GM21825 (cell line): ENCODE data around the gene TTC39A.

Source experiments
- ATAC-seq: cut with Tn5 transposase; IDR thresholded peaks from one replicate; pipeline ENCODE4 v1.9.1; 2021; ENCODE audit warnings: mild to moderate bottlenecking, moderate library complexity; ENCODE audit not compliant: unreplicated experiment

TTC39A gene

DNA sequence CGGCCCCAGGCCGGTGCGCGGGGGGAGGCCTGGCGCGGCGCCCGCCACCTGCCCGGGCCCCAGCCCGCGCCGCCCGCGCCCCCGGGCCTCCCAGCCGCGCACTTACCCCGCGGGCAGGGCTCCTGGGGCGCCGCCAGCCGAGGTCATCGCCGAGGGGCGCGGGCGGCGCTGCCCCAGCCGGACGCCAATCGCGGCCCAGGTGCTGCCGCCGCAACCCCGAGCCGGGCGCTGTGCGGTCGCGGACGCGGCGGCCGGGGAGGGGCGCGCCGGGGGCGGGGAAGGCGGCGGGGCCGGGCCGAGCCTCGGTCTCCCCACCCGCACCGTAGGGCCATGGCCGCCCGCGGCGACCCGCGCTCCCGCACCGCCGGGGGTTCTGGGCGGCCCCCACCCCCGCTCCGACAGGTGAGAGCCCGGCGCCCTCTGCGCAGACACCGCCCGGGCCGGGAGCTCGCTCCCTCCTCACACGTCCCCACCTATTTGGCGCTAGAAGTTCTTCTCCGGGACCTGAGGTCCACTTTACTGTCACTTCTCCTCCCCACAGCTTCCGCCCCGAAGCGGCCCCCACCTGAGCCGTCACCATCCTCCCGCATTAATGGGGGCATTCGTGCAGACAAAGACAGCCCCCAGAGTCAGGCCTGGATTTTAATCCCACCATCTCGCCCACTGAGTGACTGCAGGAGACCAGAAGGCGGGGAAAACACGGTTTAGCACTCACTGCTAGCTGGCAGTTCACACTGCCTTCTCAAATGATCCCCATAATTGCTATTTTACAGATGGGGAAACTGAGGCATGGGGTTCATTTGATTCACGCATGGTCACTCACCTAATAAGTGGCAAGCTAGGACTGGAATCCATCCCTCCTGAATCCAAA, at the start of gene TTC39A:
Gene TTC39A, minus strand, starts transcription at position 232 of the 871 bp plus-strand sequence. Its CDS starts 85 bp downstream, at position 147.
- ATAC-seq = no peak

DNA sequence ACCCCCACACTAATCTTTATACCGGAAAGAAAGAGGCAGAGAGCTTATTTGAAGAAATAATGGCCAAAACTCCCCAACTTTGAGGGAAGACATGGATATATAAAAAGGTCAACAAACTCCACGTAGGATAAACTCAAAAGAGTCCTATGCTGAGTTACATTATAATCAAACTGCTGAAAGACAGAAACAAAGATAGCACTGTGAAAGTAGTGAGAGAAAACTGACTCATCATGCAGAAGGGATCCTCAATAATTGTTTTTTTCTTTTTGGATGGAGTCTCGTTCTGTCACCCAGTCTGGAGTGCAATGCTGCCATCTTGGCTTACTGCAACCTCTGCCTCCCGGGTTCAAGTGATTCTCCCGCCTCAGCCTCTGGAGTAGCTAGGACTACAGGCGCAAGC, 48.5 kb upstream of the TTC39A start:
- ATAC-seq = no peak

DNA sequence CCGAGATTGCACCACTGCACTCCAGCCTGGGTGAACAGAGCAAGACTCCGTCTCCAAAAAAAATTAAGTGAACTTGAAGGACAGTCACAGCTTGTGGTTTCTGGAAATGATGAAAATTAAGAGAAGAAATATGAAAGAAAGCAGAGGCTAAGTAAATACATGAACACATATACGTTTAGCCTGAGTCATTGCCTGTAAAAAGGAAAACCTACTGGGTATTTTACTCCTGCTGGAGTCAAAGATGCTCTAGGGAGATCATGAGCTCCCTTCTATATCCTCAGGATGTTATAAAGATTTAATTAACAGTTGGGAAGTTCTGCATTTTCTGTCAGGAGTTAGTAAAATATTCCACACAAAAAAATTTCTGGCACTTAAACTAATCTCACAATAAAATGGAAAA, 43.5 kb upstream of the TTC39A start:
- no peak for ATAC-seq

DNA sequence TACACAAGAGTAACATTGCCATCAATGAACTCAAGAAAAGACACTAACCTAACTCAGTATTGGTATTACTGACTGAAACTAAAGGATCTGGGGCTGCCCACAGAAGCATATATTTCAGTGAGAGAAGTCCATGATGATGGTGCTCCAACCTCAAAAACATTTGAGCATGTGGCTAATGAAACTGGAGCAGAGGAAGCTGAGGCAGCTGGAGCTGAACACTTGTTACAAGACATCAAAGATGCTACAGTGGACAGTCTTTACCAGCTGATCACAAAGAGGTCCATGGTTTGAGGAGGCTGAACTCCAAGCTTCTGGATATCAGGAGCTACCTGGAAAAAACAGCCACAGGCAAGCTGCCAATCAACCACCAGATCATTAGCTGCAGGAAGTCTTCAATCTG, 42.2 kb upstream of the TTC39A start:
- no peak for ATAC-seq

DNA sequence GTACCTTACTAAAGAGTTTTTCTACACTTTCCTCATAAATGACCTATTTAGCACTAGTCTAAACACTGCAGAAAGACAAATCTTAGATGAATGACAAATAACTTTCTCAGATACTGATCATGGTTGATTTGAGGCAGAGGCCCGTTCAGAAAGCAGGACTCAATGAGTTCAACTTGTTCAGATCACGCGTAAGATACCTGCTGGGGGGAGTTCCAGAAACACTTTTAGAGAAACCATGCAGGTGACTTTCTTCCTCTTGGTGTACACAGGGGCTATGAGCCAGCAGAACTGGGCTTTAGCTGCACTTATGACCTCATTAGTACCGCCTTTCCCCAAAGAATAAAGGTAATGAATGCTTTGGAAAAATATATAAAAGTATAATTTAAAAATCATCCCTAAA, 38.8 kb upstream of the TTC39A start:
- ATAC-seq = no peak

DNA sequence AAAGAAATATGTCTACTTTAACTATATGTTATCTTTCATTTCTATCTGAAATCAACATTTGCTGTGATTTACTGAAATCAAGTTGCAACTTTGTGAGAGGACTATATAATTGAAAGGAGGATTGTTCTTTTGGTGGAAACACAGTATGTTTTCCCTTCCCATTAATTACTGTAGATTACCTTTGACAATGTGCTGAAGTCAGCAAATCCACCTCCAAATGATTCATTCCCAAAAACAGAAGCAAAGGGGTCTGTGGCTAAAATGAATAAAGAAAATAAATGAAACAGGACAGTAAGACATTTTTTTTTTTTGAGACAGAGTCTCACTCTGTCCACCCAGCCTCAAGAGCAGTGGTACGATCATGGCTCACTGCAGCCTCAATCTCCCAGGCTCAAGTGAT, 35.4 kb upstream of the TTC39A start:
- no peak for ATAC-seq

DNA sequence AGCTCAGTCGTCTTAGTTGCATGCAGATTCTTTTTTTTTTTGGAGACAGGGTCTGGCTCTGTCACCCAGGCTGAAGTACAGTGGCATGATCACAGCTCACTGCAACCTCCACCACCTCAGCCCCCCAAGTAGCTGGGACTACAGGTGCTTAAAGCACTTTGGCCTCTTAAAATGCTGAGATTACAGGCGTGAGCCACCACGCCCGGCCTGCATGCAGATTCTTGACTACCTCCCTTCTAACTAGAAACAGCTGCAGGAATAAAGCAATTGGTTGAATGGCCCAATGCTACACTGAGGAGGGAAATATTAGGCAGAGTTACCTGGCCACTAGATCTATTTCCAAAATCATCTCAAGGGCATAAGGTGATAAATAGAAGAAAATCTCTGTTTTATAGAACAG, 29.5 kb upstream of the TTC39A start:
- no peak for ATAC-seq

DNA sequence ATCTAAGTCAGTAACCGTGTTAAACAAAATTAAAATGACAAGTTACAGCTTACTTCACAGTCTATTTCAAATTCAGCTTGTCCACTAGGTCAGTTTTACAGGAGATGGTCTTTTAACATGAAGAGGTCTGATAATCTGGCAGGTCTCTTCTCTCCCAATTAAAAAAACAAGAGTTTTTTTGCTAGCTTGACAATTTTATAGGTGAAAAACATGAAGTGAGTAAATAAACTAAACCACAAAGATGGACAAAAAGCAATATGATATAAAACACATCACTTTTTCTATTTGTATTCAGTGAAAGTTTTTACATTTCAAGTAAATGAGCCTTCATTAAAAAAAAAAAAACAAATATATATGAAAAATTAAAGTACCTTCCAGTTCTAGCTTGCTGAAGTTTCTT, 25.0 kb upstream of the TTC39A start:
- no peak for ATAC-seq

DNA sequence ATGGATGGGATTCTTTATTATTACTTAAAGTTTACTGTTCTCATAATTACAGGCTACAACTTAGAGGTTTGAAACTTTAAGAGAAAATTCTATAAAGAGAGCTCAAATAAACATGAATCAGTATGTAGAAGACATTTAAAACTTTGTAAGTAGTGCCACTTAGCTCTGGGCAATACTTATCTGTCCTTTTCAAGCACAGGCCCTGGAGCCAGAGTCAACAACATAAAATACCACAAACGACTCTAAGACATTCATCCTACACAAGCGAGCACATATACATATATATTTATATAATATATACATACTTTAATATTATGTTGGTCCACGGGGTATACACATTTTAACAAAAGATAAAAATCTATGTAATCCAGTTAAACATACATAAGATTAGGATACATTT, 24.1 kb upstream of the TTC39A start:
- no peak for ATAC-seq

DNA sequence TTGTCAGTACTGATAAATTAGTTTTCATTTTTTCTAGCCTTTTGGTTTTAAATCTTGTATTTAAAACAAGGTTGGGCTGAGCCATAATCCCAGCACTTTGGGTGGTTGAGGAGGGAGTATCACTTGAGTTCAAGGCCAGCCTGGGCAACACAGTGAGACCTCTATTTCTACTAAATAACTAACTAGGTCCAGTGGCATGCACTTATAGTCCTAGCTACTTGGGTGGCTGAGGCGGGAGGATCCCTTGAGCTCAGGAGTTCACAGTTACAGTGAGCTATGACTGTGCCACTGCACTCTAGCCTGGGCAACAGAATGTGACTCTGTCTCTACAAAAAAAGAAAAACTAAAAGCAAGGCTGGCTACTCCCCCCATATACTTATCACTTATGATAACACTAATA, 21.5 kb upstream of the TTC39A start:
- ATAC-seq = no peak

DNA sequence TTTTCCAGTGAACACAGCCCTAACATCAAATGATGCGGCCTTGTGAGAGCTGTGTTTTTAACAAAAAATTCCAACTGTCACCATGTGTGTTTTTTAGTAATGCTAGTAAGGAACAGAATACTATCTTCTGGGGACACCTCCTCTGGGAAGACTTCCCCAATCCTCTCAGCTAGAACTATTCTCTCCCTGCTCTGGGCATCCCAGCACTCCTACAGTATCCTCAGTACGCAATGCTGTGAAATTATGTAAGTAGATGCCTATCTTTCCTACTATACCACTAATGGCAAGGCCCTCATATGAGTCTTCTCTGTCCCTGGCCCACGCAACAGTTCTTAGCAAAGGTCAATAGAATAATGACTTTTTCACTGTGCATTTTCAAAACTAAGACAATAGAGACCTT, 19.5 kb upstream of the TTC39A start:
- no peak for ATAC-seq

DNA sequence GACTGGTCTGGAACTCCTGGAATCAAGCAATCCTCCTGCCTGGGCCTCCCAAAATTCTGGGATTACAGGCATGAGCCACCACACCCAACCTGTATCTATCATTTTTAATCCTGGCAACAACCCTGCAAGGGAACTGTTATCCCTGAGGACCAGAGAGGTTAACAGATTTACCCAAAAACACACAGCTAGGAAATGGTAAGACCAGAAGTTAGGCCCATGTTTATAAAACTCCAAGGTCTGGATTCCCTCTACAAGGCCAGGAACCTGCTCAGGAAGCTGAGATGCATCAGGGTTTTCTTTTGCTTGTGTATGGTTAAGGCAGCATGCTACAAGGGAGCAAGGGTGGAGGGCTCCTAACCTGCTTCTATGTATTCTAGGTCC, 17.8 kb upstream of the TTC39A start:
- no peak for ATAC-seq

DNA sequence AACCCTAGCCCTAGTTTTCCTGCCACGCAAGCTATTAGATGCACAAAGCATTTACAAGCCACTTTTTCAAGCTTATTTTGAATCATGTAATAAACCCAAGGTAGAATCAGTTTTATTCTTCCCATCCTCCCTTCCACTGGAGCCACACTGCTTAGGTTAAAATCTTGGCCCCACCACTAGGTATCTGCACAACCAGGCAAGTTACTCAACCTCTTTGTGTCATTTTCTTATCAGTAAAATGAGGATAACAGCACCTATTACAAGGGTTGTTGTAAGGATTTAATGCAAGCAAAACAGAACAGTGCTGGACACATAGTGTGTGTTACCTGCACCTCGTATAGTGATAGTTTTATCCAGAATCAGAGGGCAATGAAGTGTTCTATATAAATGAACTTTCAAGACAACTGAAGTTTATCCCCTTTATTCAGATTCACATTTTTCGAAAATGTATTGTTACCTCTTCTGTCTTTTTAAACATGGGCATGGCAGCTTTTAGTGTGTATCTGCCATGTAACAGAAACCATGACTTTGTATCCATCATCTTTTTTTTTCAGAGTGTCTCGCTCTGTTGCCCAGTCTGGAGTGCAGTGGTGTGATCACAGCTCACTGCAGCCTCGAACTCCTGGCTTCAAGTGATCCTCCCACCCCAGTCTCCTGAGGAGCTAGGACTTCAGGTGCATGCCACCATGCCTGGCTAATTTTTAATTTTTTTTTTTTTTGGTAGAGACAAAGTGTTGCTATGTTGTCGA, 17.2 kb upstream of the TTC39A start:
- ATAC-seq = no peak

DNA sequence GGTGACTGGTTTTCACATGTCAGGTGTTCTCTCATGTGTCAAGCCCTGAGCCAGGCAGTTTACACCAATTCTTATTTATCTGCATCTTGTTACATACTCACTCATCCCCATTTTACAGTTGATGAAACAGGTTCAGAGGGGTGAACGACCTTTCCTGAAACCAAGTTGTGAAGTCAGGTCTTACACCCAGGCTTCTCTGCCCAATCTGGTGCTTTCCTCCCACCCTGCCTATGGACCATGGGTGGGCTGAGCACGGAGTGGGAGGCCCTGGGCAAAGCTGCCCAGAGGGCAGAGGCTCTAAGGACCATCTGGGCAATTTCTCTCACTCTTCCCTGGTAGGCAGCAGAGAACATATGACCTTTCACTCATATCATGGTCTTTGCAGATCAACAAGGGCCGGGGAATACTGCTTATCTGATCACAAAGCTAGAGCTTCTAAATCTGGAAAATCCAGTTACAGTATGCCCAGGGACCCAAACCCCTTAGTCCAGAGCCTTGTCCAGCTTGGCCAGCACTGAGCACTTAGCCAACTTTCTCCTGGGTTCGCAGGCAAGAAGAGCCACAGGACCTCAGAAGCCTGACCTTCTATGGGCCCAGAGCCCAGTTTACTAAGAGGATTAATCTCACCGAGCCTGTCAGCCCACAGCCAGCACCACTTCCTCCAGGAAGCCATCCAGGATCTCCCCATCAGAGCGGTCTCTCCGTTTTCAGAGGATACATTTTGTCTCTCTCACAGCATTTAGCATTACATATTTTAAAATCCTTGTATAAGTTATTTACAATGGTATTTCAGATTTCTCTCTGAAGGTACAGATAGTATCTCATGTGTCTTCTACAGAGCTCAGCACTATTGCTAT, 16.0 kb upstream of the TTC39A start:
- ATAC-seq = no peak

DNA sequence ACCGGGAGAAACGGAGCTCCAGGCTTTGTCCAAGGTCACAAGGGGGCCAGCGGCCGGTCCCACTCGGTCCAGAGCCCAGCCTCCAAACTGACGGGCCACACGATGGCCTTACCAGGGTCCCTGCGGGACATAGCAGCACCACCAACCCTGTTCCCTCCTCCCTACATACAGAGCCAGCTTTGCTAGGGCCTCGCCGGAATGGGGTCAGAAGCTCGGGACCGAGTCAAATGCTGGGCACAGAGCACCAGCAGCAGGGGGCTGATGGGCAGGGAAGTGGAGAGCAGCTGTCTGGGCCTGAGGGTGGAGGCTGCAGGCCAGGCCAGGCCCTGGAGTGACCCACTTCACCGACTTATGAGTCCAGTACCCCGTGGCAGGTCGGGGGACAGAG, 14.9 kb upstream of the TTC39A start:
- ATAC-seq = no peak

DNA sequence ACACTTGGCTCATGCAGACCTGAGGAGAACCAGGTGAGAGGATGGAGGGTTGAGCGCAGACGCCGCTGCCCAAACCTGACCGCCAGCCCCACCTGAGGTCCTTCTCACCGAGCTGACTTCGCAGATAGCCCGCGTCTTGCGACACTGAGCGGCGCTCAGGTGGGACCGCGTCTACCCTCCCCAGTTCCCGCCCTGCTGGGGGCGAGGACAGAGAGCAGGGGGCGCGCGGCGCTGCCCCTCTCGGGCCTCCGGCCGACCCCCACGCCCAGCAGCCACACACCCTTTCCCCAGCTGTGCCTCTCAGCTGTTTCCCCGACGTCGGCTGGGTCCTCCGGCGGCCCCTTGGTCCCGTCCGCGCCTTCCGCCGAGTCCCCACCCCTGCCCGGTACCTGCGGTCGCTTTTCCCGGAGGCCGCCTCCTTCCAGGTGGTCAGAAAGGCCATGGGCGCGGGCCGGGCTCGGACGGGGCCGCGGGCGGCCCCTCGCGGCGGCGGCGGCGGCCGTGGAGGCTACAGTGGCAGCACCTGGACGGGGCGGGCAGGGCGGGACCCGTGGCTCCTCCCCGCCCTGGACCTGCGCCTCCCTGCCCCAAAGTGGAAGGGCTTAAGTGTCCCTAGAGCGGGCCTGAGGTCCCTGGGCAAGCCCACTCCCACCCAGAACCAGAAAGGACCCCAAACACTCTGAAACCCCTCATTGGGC, 14.4 kb upstream of the TTC39A start:
- no peak for ATAC-seq

DNA sequence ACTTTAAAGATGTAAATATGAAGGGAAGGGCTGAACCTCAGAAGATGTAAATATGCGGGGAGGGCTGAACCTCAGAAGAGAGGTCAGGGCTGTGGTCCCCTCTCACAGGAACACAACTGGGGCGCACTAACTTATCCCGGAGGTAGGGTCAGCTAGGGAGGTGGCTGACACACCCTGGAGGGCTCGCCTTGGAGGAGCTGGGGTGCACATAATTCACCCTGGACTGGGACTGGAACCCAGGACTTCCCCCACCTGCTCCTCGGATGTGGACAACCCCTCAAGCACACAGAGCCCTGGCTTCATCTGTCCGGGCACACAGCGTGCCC, 13.9 kb upstream of the TTC39A start:
- no peak for ATAC-seq

DNA sequence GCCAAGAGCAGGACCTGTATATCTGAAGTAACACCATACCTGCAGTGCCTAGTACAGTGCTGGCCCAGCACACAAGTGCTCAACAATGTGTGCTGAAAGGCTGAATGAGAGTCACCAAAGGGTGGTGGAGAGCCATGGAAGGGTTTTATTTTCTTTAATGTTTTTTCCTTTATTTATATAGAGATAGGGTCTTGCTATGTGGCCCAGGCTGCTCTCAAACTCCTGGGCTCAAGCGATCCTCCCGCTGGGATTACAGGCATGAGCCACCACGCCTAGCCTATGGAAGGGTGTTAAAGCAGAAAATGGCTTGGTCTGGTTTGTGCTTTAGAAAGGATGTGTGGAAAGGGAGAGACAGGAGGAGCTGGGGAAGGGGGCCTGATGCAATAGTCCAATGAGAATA, 13.3 kb upstream of the TTC39A start:
- no peak for ATAC-seq

DNA sequence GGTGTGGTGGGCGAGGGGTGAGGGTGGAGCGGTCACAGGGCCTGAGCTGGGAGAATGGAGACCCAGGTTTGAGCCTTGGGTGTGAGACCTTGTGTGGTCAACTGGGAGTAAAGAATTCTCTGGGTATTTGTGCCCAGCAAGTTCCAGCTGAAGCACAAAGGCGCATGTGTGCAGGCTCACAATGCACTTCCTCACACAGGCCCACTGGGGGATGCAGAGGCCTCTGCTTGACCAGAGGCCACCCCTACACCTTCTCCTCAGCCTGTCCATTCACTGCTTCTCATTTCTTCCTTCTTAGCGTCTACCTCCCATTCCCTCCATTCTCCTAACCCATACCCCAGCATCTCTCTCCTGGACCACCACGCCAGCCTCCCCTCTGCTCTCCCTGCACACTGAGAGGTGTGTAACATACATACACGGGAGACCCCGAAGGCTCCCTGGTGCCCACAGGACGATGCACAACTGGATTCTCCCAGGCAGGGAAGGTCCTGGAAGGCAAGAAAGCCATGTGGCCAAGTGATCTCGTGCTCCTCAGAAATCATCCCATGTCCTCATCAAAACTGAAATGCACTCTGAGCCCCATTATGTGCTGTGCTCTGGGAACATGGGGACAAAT, 12.3 kb upstream of the TTC39A start:
- no peak for ATAC-seq

DNA sequence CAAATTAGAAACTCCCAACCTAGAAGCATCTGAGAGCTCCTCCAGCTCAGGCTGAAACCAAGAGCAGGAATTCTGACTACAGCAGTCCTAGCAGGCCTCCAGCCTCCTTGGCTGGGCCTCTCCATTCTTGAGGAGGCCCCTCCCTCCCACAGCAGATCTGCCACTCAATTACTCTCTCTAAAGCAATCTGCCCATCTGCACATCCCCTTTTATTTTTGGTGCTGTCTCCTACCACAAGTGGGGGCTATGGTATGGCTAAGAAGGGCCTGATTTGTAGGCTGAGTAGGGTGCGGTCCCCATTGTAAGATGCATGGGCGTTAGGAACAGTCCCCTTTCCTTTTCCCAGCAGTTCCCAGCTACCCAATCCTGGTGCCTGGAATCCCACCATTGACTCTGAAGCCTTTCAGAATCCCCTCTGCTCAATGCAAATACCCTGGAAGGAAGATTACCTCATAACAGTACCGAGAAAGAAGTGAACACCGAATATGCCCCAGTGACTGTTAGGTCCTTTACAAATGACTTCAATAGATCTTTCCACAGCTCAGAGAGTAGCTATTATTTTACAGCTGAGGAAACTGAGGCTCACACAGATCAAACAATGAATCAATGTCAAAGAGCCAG, 11.6 kb upstream of the TTC39A start:
- peak; percentile 64 for ATAC-seq
